ENCODE data around the gene FMO1.

The FMO1 gene

GRCh38 chr1:171279234-171279633 is 30.9 kb downstream of the FMO1 start:
- no peak overlapping the region for H4K91ac ChIP-seq (ENCODE audit: low read length)
- WGBS, result 84% methylated on average over 2 of the region's 2 CpGs
- no peak for DNase-seq

DNA sequence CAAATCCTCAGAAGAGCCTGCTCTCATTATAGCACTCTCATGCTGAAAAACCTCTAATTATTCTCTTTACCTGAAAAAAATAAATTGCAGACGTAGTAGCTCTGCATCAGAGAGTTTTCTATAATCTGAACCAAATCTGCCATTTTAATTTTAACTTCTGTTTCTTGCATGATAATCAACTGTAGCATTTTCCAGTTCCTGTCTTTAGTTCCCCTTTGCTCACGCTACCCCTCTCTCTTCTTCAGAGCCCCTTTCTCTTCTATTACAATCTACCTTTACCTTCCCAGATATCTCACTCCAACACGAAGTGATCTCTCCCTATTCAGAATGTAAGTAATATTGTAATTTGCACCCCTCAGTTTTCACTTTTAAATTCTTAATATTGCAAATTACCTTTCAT is 31.4 kb downstream of the FMO1 start:
- no peak overlapping the region for H3K4me3 ChIP-seq (ENCODE audit: insufficient read depth in 1 of 2, low read depth in 1 of 2, low read length in 2 of 2)
- no peak overlapping the region for H3K27ac ChIP-seq (ENCODE audit: low read length, poor library complexity, severe bottlenecking)
- no peak overlapping the region for H2BK15ac ChIP-seq (ENCODE audit: low read depth, poor library complexity, severe bottlenecking)
- no peak overlapping the region for H3K18ac ChIP-seq (ENCODE audit: low read depth in 1 of 2, low read length in 2 of 2)
- no peak overlapping the region for H2BK5ac ChIP-seq (ENCODE audit: low read depth, low read length, poor library complexity, severe bottlenecking)
- H3K9me3 ChIP-seq (ENCODE audit: control insufficient read depth, low read length), result no peaks in the 10 kb centered on the region
- no peak overlapping the region for H3K23ac ChIP-seq (ENCODE audit: low read length in 2 of 2)
- H3K4me2 ChIP-seq (ENCODE audit: low read length, poor library complexity, severe bottlenecking), result no peak overlapping the region
- no peak for DNase-seq
- H4K91ac ChIP-seq (ENCODE audit: low read length), result no peak overlapping the region
- H4K8ac ChIP-seq (ENCODE audit: low read length), result no peak overlapping the region
- H2AK5ac ChIP-seq (ENCODE audit: low read length, severe bottlenecking), result no peak overlapping the region
- 67% methylated on average over 3 of the region's 3 CpGs for WGBS
- no peaks in the 10 kb centered on the region for H3K4me1 ChIP-seq (ENCODE audit: control insufficient read depth, insufficient read depth, low read depth, low read length)
- peaks cover 0 to 8% of the 10 kb centered on the region in 2 experiments for H3K27me3 ChIP-seq (ENCODE audit: control insufficient read depth in 1 of 2, insufficient read depth in 1 of 2, low read length in 2 of 2)
- no peak overlapping the region for H2BK120ac ChIP-seq (ENCODE audit: low read depth, low read length)
- no peak overlapping the region for H3K4ac ChIP-seq (ENCODE audit: low read depth in 1 of 2, low read length in 2 of 2)
- peaks cover 0 to 5% of the 10 kb centered on the region in 2 experiments for H3K36me3 ChIP-seq (ENCODE audit: control insufficient read depth in 1 of 2, insufficient read depth in 2 of 2, low read depth in 1 of 2, low read length in 2 of 2)
- no peak overlapping the region for H3K14ac ChIP-seq (ENCODE audit: low read length in 2 of 2)
- no peak overlapping the region for H2AFZ ChIP-seq (ENCODE audit: low read depth, low read length)
- H3K79me1 ChIP-seq (replicated peaks; ENCODE audit: low read length, poor library complexity, severe bottlenecking), result no peaks in the 10 kb centered on the region
- no peak overlapping the region for H3K9ac ChIP-seq (ENCODE audit: low read length)
- no peak overlapping the region for H2BK12ac ChIP-seq (ENCODE audit: low read length in 2 of 2)

More at GRCh38 chr1:171279234-171279633, 30.9 kb downstream of the FMO1 start:
- Histone ChIP-seq H2BK12ac (ENCODE audit: low read length in 2 of 2) (no peak overlapping the region), H3K4ac (ENCODE audit: low read depth in 1 of 2, low read length in 2 of 2) (no peak overlapping the region), H3K4me1 (ENCODE audit: control insufficient read depth, insufficient read depth, low read depth, low read length) (no peaks in the 10 kb centered on the region), H3K9me3 (ENCODE audit: control insufficient read depth, low read length) (no peaks in the 10 kb centered on the region), H2BK120ac (ENCODE audit: low read depth, low read length) (no peak overlapping the region), H4K8ac (ENCODE audit: low read length) (no peak overlapping the region), H3K14ac (ENCODE audit: low read length in 2 of 2) (no peak overlapping the region), H2BK15ac (ENCODE audit: low read depth, poor library complexity, severe bottlenecking) (no peak overlapping the region), H2AFZ (ENCODE audit: low read depth, low read length) (no peak overlapping the region), H3K18ac (ENCODE audit: low read depth in 1 of 2, low read length in 2 of 2) (no peak overlapping the region), H3K4me3 (ENCODE audit: insufficient read depth in 1 of 2, low read depth in 1 of 2, low read length in 2 of 2) (no peak overlapping the region), H3K79me1 (replicated peaks; ENCODE audit: low read length, poor library complexity, severe bottlenecking) (no peaks in the 10 kb centered on the region), H2BK5ac (ENCODE audit: low read depth, low read length, poor library complexity, severe bottlenecking) (no peak overlapping the region), H3K36me3 (ENCODE audit: control insufficient read depth in 1 of 2, insufficient read depth in 2 of 2, low read depth in 1 of 2, low read length in 2 of 2) (peaks cover 0 to 5% of the 10 kb centered on the region in 2 experiments), H3K23ac (ENCODE audit: low read length in 2 of 2) (no peak overlapping the region), H3K4me2 (ENCODE audit: low read length, poor library complexity, severe bottlenecking) (no peak overlapping the region), H2AK5ac (ENCODE audit: low read length, severe bottlenecking) (no peak overlapping the region), H3K27me3 (ENCODE audit: control insufficient read depth in 1 of 2, insufficient read depth in 1 of 2, low read length in 2 of 2) (peaks cover 0 to 8% of the 10 kb centered on the region in 2 experiments), H3K9ac (ENCODE audit: low read length) (no peak overlapping the region), H3K27ac (ENCODE audit: low read length, poor library complexity, severe bottlenecking) (no peak overlapping the region)

- H3K23ac ChIP-seq (ENCODE audit: low read length in 2 of 2), result no peak overlapping the region
- no peaks in the 10 kb centered on the region for H3K9me3 ChIP-seq (ENCODE audit: control insufficient read depth, low read length)
- DNase-seq, result no peak
- no peak overlapping the region for H3K4me2 ChIP-seq (ENCODE audit: low read length, poor library complexity, severe bottlenecking)
- 88% methylated on average over 7 of the region's 7 CpGs for WGBS
- no peak overlapping the region for H2AFZ ChIP-seq (ENCODE audit: low read depth, low read length)
- no peaks in the 10 kb centered on the region for H3K4me1 ChIP-seq (ENCODE audit: control insufficient read depth, insufficient read depth, low read depth, low read length)
- H2AK5ac ChIP-seq (ENCODE audit: low read length, severe bottlenecking), result no peak overlapping the region
- no peak overlapping the region for H2BK15ac ChIP-seq (ENCODE audit: low read depth, poor library complexity, severe bottlenecking)
- H3K27me3 ChIP-seq (ENCODE audit: control insufficient read depth in 1 of 2, insufficient read depth in 1 of 2, low read length in 2 of 2), result peaks cover 0 to 8% of the 10 kb centered on the region in 2 experiments
- H2BK120ac ChIP-seq (ENCODE audit: low read depth, low read length), result no peak overlapping the region
- no peak overlapping the region for H4K91ac ChIP-seq (ENCODE audit: low read length)
- H3K14ac ChIP-seq (ENCODE audit: low read length in 2 of 2), result no peak overlapping the region
- H3K36me3 ChIP-seq (ENCODE audit: control insufficient read depth in 1 of 2, insufficient read depth in 2 of 2, low read depth in 1 of 2, low read length in 2 of 2), result peaks cover 0 to 5% of the 10 kb centered on the region in 2 experiments
- no peaks in the 10 kb centered on the region for H3K79me1 ChIP-seq (replicated peaks; ENCODE audit: low read length, poor library complexity, severe bottlenecking)
- no peak overlapping the region for H2BK12ac ChIP-seq (ENCODE audit: low read length in 2 of 2)
- no peak overlapping the region for H3K9ac ChIP-seq (ENCODE audit: low read length)
- H3K27ac ChIP-seq (ENCODE audit: low read length, poor library complexity, severe bottlenecking), result no peak overlapping the region
- H3K4me3 ChIP-seq (ENCODE audit: insufficient read depth in 1 of 2, low read depth in 1 of 2, low read length in 2 of 2), result no peak overlapping the region
- H3K4ac ChIP-seq (ENCODE audit: low read depth in 1 of 2, low read length in 2 of 2), result no peak overlapping the region
- no peak overlapping the region for H4K8ac ChIP-seq (ENCODE audit: low read length)
- H2BK5ac ChIP-seq (ENCODE audit: low read depth, low read length, poor library complexity, severe bottlenecking), result no peak overlapping the region
- no peak overlapping the region for H3K18ac ChIP-seq (ENCODE audit: low read depth in 1 of 2, low read length in 2 of 2)
These were observed 32.3 kb downstream of the FMO1 start for GRCh38 chr1:171280599-171280998.

DNA sequence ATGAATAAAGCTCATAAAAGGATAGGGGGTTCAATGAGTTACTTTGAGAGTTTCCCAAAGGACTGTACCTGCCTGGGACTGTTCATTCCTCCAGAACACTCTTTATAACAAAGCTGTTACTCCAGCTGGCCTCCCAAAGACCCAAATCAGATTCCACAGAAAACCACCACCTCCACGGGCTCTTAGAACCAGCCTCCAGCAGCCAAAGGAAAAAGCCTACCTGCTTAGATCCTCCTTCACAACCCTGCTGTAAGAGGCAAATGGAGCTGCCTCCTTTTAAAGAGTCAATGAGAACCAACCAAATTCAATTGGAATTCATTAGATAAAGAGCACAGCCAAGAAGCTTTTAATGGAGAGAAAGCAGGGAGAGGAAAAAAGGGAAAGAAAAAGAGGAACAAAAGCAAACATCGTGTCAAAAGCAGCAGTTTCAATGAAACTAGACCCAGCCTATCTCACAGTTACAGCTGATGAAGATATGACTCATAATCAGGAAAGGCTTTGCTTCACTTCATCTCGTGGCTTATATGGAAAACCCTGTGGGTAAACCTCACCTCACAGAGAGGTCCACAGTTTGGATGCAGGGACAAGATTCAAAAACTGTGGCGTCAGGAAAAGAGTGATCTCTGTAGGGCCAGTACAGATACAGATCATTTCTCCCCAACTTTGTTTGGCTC is 37.9 kb downstream of the FMO1 start:
- whole genome bisulfite sequencing, result 61% methylated on average over 4 of the region's 4 CpGs

More for the DNA sequence above, 37.9 kb downstream of the FMO1 start:
- Histone ChIP-seq H2AFZ (ENCODE audit: low read depth, low read length) (no peak overlapping the region), H3K23ac (ENCODE audit: low read length in 2 of 2) (no peak overlapping the region), H3K27me3 (ENCODE audit: control insufficient read depth in 1 of 2, insufficient read depth in 1 of 2, low read length in 2 of 2) (no peaks in the 10 kb centered on the region), H3K27ac (ENCODE audit: low read length, poor library complexity, severe bottlenecking) (no peak overlapping the region), H2AK5ac (ENCODE audit: low read length, severe bottlenecking) (no peak overlapping the region), H2BK5ac (ENCODE audit: low read depth, low read length, poor library complexity, severe bottlenecking) (no peak overlapping the region), H3K18ac (ENCODE audit: low read depth in 1 of 2, low read length in 2 of 2) (no peak overlapping the region), H3K4ac (ENCODE audit: low read depth in 1 of 2, low read length in 2 of 2) (no peak overlapping the region), H4K91ac (ENCODE audit: low read length) (no peak overlapping the region), H4K8ac (ENCODE audit: low read length) (no peak overlapping the region), H3K36me3 (ENCODE audit: control insufficient read depth in 1 of 2, insufficient read depth in 2 of 2, low read depth in 1 of 2, low read length in 2 of 2) (peaks cover 0 to 5% of the 10 kb centered on the region in 2 experiments), H2BK120ac (ENCODE audit: low read depth, low read length) (no peak overlapping the region), H2BK15ac (ENCODE audit: low read depth, poor library complexity, severe bottlenecking) (no peak overlapping the region), H3K14ac (ENCODE audit: low read length in 2 of 2) (no peak overlapping the region), H3K9ac (ENCODE audit: low read length) (no peak overlapping the region), H3K4me3 (ENCODE audit: insufficient read depth in 1 of 2, low read depth in 1 of 2, low read length in 2 of 2) (no peak overlapping the region), H3K9me3 (ENCODE audit: control insufficient read depth, low read length) (no peaks in the 10 kb centered on the region), H3K4me2 (ENCODE audit: low read length, poor library complexity, severe bottlenecking) (no peak overlapping the region), H3K4me1 (ENCODE audit: control insufficient read depth, insufficient read depth, low read depth, low read length) (no peaks in the 10 kb centered on the region), H3K79me1 (replicated peaks; ENCODE audit: low read length, poor library complexity, severe bottlenecking) (no peaks in the 10 kb centered on the region), H2BK12ac (ENCODE audit: low read length in 2 of 2) (no peak overlapping the region)
- DNase-seq, result no peak
